ENCODE data around the gene NXPE2.

The NXPE2 gene

GRCh38 chr11:114705280-114706024, 27.1 kb downstream of the NXPE2 start:
- DNase-seq (ENCODE audit: low read depth), result no peak
- TF ChIP-seq, protein P1, sequence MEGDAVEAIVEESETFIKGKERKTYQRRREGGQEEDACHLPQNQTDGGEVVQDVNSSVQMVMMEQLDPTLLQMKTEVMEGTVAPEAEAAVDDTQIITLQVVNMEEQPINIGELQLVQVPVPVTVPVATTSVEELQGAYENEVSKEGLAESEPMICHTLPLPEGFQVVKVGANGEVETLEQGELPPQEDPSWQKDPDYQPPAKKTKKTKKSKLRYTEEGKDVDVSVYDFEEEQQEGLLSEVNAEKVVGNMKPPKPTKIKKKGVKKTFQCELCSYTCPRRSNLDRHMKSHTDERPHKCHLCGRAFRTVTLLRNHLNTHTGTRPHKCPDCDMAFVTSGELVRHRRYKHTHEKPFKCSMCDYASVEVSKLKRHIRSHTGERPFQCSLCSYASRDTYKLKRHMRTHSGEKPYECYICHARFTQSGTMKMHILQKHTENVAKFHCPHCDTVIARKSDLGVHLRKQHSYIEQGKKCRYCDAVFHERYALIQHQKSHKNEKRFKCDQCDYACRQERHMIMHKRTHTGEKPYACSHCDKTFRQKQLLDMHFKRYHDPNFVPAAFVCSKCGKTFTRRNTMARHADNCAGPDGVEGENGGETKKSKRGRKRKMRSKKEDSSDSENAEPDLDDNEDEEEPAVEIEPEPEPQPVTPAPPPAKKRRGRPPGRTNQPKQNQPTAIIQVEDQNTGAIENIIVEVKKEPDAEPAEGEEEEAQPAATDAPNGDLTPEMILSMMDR (IDR thresholded peaks at IDR 0.05; ENCODE audit: insufficient read depth, low read depth, low read length, missing control alignments), result no peak
- H3K4me3 ChIP-seq (ENCODE audit: low read depth, low read length), result no peak overlapping the region

- no peak overlapping the region for H3K4me3 ChIP-seq (ENCODE audit: low read depth, low read length)
- DNase-seq (ENCODE audit: low read depth), result no peak
- TF ChIP-seq, protein P1 (IDR thresholded peaks at IDR 0.05; ENCODE audit: insufficient read depth, low read depth, low read length, missing control alignments), result no peak
Observed at GRCh38 chr11:114709960-114710359, 31.6 kb downstream of the NXPE2 start.

DNA sequence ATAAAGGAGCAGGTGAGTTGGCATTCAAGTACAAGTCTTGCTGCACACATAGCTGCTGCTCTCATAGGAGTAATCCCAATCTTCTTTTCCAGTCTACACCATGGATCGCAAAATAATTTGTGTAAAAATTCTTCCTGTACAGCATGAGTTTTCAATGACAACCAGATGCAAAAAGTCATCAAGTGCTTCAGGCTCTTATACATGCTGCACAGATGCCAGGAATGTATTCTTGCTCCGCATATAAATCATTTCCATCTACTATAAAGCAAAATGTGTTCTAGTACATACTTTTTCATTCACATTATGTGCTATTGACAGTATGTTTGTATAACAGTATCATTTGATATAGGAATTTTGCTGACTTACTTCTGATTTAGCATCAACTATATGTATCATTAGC, 35.4 kb downstream of the NXPE2 start:
- no peak for DNase-seq (ENCODE audit: low read depth)
- TF ChIP-seq, protein P1 (IDR thresholded peaks at IDR 0.05; ENCODE audit: insufficient read depth, low read depth, low read length, missing control alignments), result no peak
- H3K4me3 ChIP-seq (ENCODE audit: low read depth, low read length), result no peak overlapping the region

GRCh38 chr11:114719562-114719961, 41.2 kb downstream of the NXPE2 start:
- no peak overlapping the region for H3K4me3 ChIP-seq (ENCODE audit: low read depth, low read length)
- TF ChIP-seq, protein P1 (IDR thresholded peaks at IDR 0.05; ENCODE audit: insufficient read depth, low read depth, low read length, missing control alignments), result no peak
- DNase-seq (ENCODE audit: low read depth), result no peak

GRCh38 chr11:114724916-114725524, 46.7 kb downstream of the NXPE2 start:
- TF ChIP-seq, protein P1 (IDR thresholded peaks at IDR 0.05; ENCODE audit: insufficient read depth, low read depth, low read length, missing control alignments), result no peak
- no peak for DNase-seq (ENCODE audit: low read depth)
- H3K4me3 ChIP-seq (ENCODE audit: low read depth, low read length), result no peak overlapping the region

GRCh38 chr11:114725623-114726022, 47.3 kb downstream of the NXPE2 start:
- no peak for DNase-seq (ENCODE audit: low read depth)
- no peak overlapping the region for H3K4me3 ChIP-seq (ENCODE audit: low read depth, low read length)
- TF ChIP-seq, protein P1 (IDR thresholded peaks at IDR 0.05; ENCODE audit: insufficient read depth, low read depth, low read length, missing control alignments), result no peak
